HCT116 (cell line): ENCODE data around the gene CPM. TPM values are rescaled to one million over a fixed set of nuclear protein-coding genes. Genes with fewer than 3 reads are reported as not detected.
"Not testable (repeated sequence)": the region's sequence is repeated elsewhere in the genome, so short reads cannot be mapped to it uniquely, and the experiment has no call there.

Source experiments
- ATAC-seq: fragments of 200-7000 bp; cut with Tn5 transposase; 2 replicates; pipeline ENCODE4 v1.9.1; 2020; ENCODE audit warnings: mild to moderate bottlenecking, moderate library complexity
- BruUV-seq: library from RNA; stranded (reverse); fragments of 400-500 nt; replicated peaks from 2 replicates; lab custom pipeline; 2021; lab: Mats Ljungman, UMichigan
- CTCF ChIA-PET: fragments of 300-600 bp; sonication (Branson Sonifier 250); formaldehyde crosslinking; loops from one replicate; lab custom pipeline; 2021; ENCODE audit warnings: antibody characterized with exemption; lab: Charles Lee
- POLR2A ChIA-PET: fragments of 300-600, 350-600 bp; sonication (Branson Sonifier 250); formaldehyde crosslinking; loops from one replicate; lab custom pipeline; 2021; ENCODE audit warnings: antibody characterized with exemption; lab: Charles Lee
- RAD21 ChIA-PET, 2 experiments: fragments of 300-600 bp; sonication (Branson Sonifier 250); formaldehyde crosslinking; loops; one replicate each; lab custom pipeline; 2023; ENCODE audit warnings: low total read pairs in 2 of 2; ENCODE audit not compliant: uncharacterized antibody in 2 of 2, unreplicated experiment in 2 of 2, low non-redundant PET in 1 of 2; lab: Charles Lee
- DNase-seq: peaks from one replicate; pipeline ENCODE4 v3.0.0-alpha.2; 2010; ENCODE audit warnings: low read depth, low spot score
- H2AFZ ChIP-seq: fragments of 200-600 bp; shearing (Covaris generic), sonication (generic); 2 replicates; pipeline ENCODE4 v1.6.1; 2017; ENCODE audit warnings: low read depth, mixed run types, mixed read lengths, antibody characterized with exemption, low read length; ENCODE audit not compliant: poor library complexity, severe bottlenecking
- H3K27ac ChIP-seq: 2 replicates; pipeline ENCODE4 v1.5.1; 2012; ENCODE audit warnings: low read depth, low read length
- H3K27me3 ChIP-seq: fragments of 200-600 bp; sonication (generic); 2 replicates; pipeline ENCODE4 v1.6.1; 2016; ENCODE audit warnings: mixed run types, low read length, mixed read lengths; ENCODE audit not compliant: insufficient read depth
- H3K36me3 ChIP-seq, 2 experiments: fragments of 200-500 bp in 1 of 2; fragments of 200-600 bp in 1 of 2; sonication (Bioruptor generic) in 1 of 2; sonication (generic) in 1 of 2; 2 replicates each; pipeline versions ENCODE4 v1.5.1 to v1.6.1; 2014 to 2016; ENCODE audit warnings: low read length in 2 of 2, inconsistent platforms in 1 of 2, mixed read lengths in 1 of 2, mixed run types in 1 of 2; ENCODE audit not compliant: insufficient read depth in 2 of 2, control insufficient read depth in 1 of 2
- H3K4me1 ChIP-seq, 2 experiments: fragments of 200-600 bp in 1 of 2; sonication (generic) in 1 of 2; 2 replicates each; pipeline versions ENCODE4 v1.5.1 to v1.6.1; 2012 to 2017; ENCODE audit warnings: low read length in 2 of 2, inconsistent platforms in 1 of 2, mild to moderate bottlenecking in 1 of 2, mixed read lengths in 1 of 2, mixed run types in 1 of 2, moderate library complexity in 1 of 2; ENCODE audit not compliant: insufficient read depth in 2 of 2, control insufficient read depth in 1 of 2
- H3K4me2 ChIP-seq: fragments of 200-600 bp; sonication (generic); 2 replicates; pipeline ENCODE4 v1.6.1; 2017; ENCODE audit warnings: mixed run types, low read length, mixed read lengths
- H3K4me3 ChIP-seq, 2 experiments: fragments of 200-600 bp in 1 of 2; sonication (generic) in 1 of 2; replicated peaks in 1 of 2; 2 replicates each; pipeline ENCODE4 v1.5.1; 2011 to 2016; ENCODE audit warnings: low read length in 2 of 2, control low read depth in 1 of 2, low read depth in 1 of 2, mild to moderate bottlenecking in 1 of 2, mixed read lengths in 1 of 2, mixed run types in 1 of 2
- H3K79me2 ChIP-seq: fragments of 200-600 bp; sonication (generic); 2 replicates; pipeline ENCODE4 v1.6.1; 2017; ENCODE audit warnings: mild to moderate bottlenecking, mixed run types, low read length, moderate library complexity, mixed read lengths; ENCODE audit not compliant: insufficient read depth
- H3K9ac ChIP-seq: fragments of 200-600 bp; sonication (generic); 2 replicates; pipeline ENCODE4 v1.6.1; 2016; ENCODE audit warnings: low read length, mixed read lengths
- H3K9me2 ChIP-seq: fragments of 200-600 bp; sonication (generic), shearing (Covaris generic); 2 replicates; pipeline ENCODE4 v1.6.1; 2017; ENCODE audit warnings: mixed run types, mild to moderate bottlenecking, moderate library complexity; ENCODE audit not compliant: insufficient read depth
- H3K9me3 ChIP-seq, 2 experiments: fragments of 200-500 bp in 1 of 2; fragments of 200-600 bp in 1 of 2; sonication (Bioruptor generic) in 1 of 2; sonication (generic) in 1 of 2; 2 replicates each; pipeline ENCODE4 v1.6.1; 2014 to 2017; ENCODE audit warnings: low read length in 2 of 2, mixed read lengths in 2 of 2, inconsistent platforms in 1 of 2, low read depth in 1 of 2, mild to moderate bottlenecking in 1 of 2, mixed run types in 1 of 2, moderate library complexity in 1 of 2; ENCODE audit not compliant: control insufficient read depth in 1 of 2, insufficient read depth in 1 of 2
- H4K20me1 ChIP-seq: fragments of 200-600 bp; sonication (generic), shearing (Covaris generic); 2 replicates; pipeline ENCODE4 v1.6.1; 2017; ENCODE audit warnings: mixed run types, mild to moderate bottlenecking, moderate library complexity; ENCODE audit not compliant: insufficient read depth
- CEBPB ChIP-seq: IDR thresholded peaks from 2 replicates; pipeline ENCODE4 v1.6.1; 2012; ENCODE audit warnings: low read depth
- EGR1 ChIP-seq: IDR thresholded peaks from 2 replicates; pipeline ENCODE4 v1.6.1; 2012; ENCODE audit warnings: low read depth
- SIN3A ChIP-seq: IDR thresholded peaks from 2 replicates; pipeline ENCODE4 v1.6.1; 2012; ENCODE audit warnings: low read depth
- SP1 ChIP-seq: IDR thresholded peaks from 2 replicates; pipeline ENCODE4 v1.6.1; 2012; ENCODE audit warnings: low read depth
- intact Hi-C: fragments of 100-400 bp; cut with micrococcal nuclease; formaldehyde crosslinking; loops from 2 replicates; pipeline ENCODE4 v1.10.0; 2022
- total RNA-seq: library from RNA; stranded (reverse); gene quantifications from one replicate; pipeline ENCODE4 v1.2.1, GENCODE V29; 2021; ENCODE audit not compliant: unreplicated experiment

Gene CPM
- total RNA-seq, 1 experiment from 2014 or later: 5.3 TPM

- no peak overlapping the region for H3K27ac ChIP-seq
- H3K9me2 ChIP-seq: no peaks in the 10 kb centered on the region
- H3K36me3 ChIP-seq: peaks cover 38 to 48% of the 10 kb centered on the region in 2 experiments
- intact Hi-C loops: no loop called here
- H3K4me1 ChIP-seq: no peaks in the 10 kb centered on the region
- peaks cover 16% of the 10 kb centered on the region for H3K79me2 ChIP-seq
- no TSS peak for BruUV-seq
- DNase-seq (no peak), ATAC-seq (no peak)
- H3K9ac ChIP-seq: no peak overlapping the region
- no peak overlapping the region for H3K4me3 ChIP-seq
- no peak overlapping the region for H2AFZ ChIP-seq
- ChIA-PET RAD21 (no interaction called here), POLR2A (interaction anchor here (1.3 kb wide), 1 partner anchor 12 kb away, joined by 4 read pairs; no protein-coding TSS in a partner anchor), CTCF (interaction anchor here (1.8 kb wide), 1 partner anchor 12 kb away, joined by 8 read pairs; no protein-coding TSS in a partner anchor)
- H3K9me3 ChIP-seq: no peaks in the 10 kb centered on the region
- H3K27me3 ChIP-seq: no peaks in the 10 kb centered on the region
- peaks cover 11% of the 10 kb centered on the region for H4K20me1 ChIP-seq
- TF ChIP-seq EGR1 (no peak), SP1 (no peak), SIN3A (no peak), CEBPB (no peak)
- H3K4me2 ChIP-seq: no peak overlapping the region
Measured at GRCh38 chr12:68841717-68842116, 91.3 kb downstream of the CPM start.

- intact Hi-C loops, RAD21 ChIA-PET, H3K4me2 ChIP-seq, H3K27ac ChIP-seq, H3K4me1 ChIP-seq, H3K9me2 ChIP-seq, POLR2A ChIA-PET, H3K9ac ChIP-seq, H3K9me3 ChIP-seq, ATAC-seq, DNase-seq, BruUV-seq, H2AFZ ChIP-seq, H3K4me3 ChIP-seq, H3K27me3 ChIP-seq: not testable (repeated sequence)
- peaks cover 42 to 53% of the 10 kb centered on the region in 2 experiments for H3K36me3 ChIP-seq
- CTCF ChIA-PET: interaction anchor here (1.8 kb wide), 1 partner anchor 11 kb away, joined by 8 read pairs; no protein-coding TSS in a partner anchor
- peaks cover 16% of the 10 kb centered on the region for H3K79me2 ChIP-seq
- H4K20me1 ChIP-seq: peaks cover 11% of the 10 kb centered on the region
Measured at GRCh38 chr12:68841175-68841574, 91.8 kb downstream of the CPM start.
